ENCODE measurements around the gene SF3B4. TPM values are rescaled to one million over a fixed set of nuclear protein-coding genes. Genes with fewer than 3 reads are reported as not detected.

SF3B4 gene
- total RNA-seq, 4 donors from 2014 or later: 4.4 to 17.4 (median 8.1) TPM

DNA sequence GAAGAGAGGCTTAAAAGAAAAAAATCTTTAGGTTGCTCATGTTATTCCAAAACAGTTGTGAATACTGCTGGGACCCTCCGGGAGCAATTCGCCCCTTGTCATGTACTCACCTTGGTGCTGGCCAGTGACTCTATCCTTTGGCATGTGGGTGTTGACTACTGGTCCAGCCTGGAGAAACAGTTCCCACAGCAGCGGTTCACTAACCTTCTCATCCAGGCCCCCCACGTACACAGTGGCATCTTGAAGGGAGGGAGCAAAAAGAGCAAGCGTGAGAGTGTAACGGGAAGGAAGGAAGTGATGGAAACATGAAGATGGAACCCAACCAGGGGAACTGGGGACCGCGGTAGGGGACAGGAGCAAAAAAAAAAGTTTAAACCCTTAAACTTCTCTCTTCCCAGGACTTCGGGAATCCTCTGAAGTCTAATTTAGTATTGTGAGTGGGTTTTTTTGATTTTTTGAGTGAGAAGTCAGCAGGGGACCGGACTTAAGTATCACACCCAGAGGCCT, 494 bp downstream of the SF3B4 start:
- DNase-seq: no peak
- peaks cover 29 to 33% of the 10 kb centered on the region in 2 donors for H3K4me1 ChIP-seq
- no peaks in the 10 kb centered on the region for H3K27me3 ChIP-seq
- peak overlapping the region; percentile 92 to 98 (median 94) for H3K27ac ChIP-seq
- intact Hi-C loops (cut with DNase I; ENCODE audit: low total_unique reads) (loop anchor here (1.0 kb wide), 2 partner anchors 28 to 39 kb away; partner anchors contain the start of gene BOLA1), in situ Hi-C loops (cut with MboI; ENCODE audit: low sequenced_read_pairs in 4 of 4) (no loop called here)
- peak overlapping the region; percentile 73 to 98 (median 92) for H3K4me3 ChIP-seq
- no peaks in the 10 kb centered on the region for H3K9me3 ChIP-seq
- ATAC-seq: no peak
- peaks cover 0 to 49% of the 10 kb centered on the region in 2 donors for H3K36me3 ChIP-seq
- TF ChIP-seq CTCF (IDR thresholded peaks at IDR 0.05 in 4 of 5, conservative IDR thresholded peaks at IDR 0.05 in 1 of 5) (no peak), POLR2A (IDR thresholded peaks at IDR 0.05) (no peak)

DNA sequence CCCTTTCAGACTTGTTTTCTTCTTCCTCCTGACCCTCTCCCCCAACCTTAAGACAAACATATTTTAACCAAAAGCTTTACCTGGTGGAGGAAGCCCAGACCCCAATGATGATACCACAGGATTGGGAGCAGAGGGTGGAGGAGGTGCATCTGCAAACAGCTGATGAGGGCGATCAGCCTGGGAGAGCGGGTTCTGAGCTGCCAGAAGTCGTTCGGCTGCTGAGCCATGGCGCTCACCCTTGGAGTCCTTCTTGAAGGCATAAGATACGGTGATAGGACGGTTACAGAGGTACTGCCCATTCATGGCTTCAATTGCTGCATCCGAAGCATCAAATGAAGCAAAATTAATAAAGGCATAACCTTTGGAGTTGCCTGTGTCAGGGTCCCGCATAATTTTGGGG, 1.3 kb downstream of the SF3B4 start:
- Histone ChIP-seq H3K4me3 (peak overlapping the region; percentile 12 to 98 (median 82)), H3K36me3 (peaks cover 0 to 54% of the 10 kb centered on the region in 2 donors), H3K9me3 (no peaks in the 10 kb centered on the region), H3K27ac (no peak overlapping the region), H3K4me1 (peaks cover 29 to 33% of the 10 kb centered on the region in 2 donors), H3K27me3 (no peaks in the 10 kb centered on the region)
- DNase-seq (no peak), ATAC-seq (no peak)
- TF ChIP-seq POLR2A (IDR thresholded peaks at IDR 0.05): no peak
- no peak for TF ChIP-seq CTCF (IDR thresholded peaks at IDR 0.05 in 4 of 5, conservative IDR thresholded peaks at IDR 0.05 in 1 of 5)
- in situ Hi-C loops (cut with MboI; ENCODE audit: low sequenced_read_pairs in 4 of 4) (no loop called here), intact Hi-C loops (cut with DNase I; ENCODE audit: low total_unique reads) (no loop called here)

- no peak overlapping the region for H3K4me3 ChIP-seq
- ATAC-seq: no peak
- no peaks in the 10 kb centered on the region for H3K27me3 ChIP-seq
- no peaks in the 10 kb centered on the region for H3K9me3 ChIP-seq
- no peak for DNase-seq
- in situ Hi-C loops (cut with MboI; ENCODE audit: low sequenced_read_pairs in 4 of 4) (no loop called here), intact Hi-C loops (cut with DNase I; ENCODE audit: low total_unique reads) (no loop called here)
- no peak overlapping the region for H3K27ac ChIP-seq
- TF ChIP-seq POLR2A (IDR thresholded peaks at IDR 0.05) (no peak), CTCF (IDR thresholded peaks at IDR 0.05 in 4 of 5, conservative IDR thresholded peaks at IDR 0.05 in 1 of 5) (no peak)
- peaks cover 29 to 33% of the 10 kb centered on the region in 2 donors for H3K4me1 ChIP-seq
- H3K36me3 ChIP-seq: peaks cover 0 to 54% of the 10 kb centered on the region in 2 donors
These were observed 1.9 kb downstream of the SF3B4 start for GRCh38 chr1:149925751-149926150.

DNA sequence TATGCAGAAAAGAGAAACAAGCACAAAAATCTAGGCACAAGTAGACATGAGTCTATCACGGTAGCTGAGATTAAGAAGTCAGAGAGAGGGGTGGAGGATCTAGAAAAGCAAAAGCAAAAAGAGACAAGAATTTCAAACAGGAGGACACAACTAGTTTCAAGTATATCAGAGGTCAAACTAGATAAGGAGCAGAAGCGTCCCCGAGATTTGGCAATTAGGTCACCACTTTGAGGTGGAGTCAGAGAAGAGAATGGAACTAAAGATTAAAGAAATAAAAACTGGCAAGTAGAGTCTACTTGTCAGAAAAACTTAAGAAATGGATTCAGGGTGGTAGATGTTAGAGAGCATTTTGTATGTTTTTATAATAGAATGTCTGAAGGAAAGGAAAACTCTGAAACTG, 2.3 kb downstream of the SF3B4 start:
- TF ChIP-seq POLR2A (IDR thresholded peaks at IDR 0.05): no peak
- TF ChIP-seq CTCF (IDR thresholded peaks at IDR 0.05 in 4 of 5, conservative IDR thresholded peaks at IDR 0.05 in 1 of 5): no peak
- intact Hi-C loops (cut with DNase I; ENCODE audit: low total_unique reads) (no loop called here), in situ Hi-C loops (cut with MboI; ENCODE audit: low sequenced_read_pairs in 4 of 4) (no loop called here)
- H3K4me1 ChIP-seq: peaks cover 29 to 33% of the 10 kb centered on the region in 2 donors
- no peak for DNase-seq
- no peak for ATAC-seq
- H3K4me3 ChIP-seq: no peak overlapping the region
- no peak overlapping the region for H3K27ac ChIP-seq
- no peaks in the 10 kb centered on the region for H3K9me3 ChIP-seq
- peaks cover 0 to 54% of the 10 kb centered on the region in 2 donors for H3K36me3 ChIP-seq
- no peaks in the 10 kb centered on the region for H3K27me3 ChIP-seq

- Histone ChIP-seq H3K4me1 (peaks cover 29 to 32% of the 10 kb centered on the region in 2 donors), H3K9me3 (no peaks in the 10 kb centered on the region), H3K27ac (no peak overlapping the region), H3K27me3 (peaks cover 0 to 4% (median under 1%) of the 10 kb centered on the region in 3 donors), H3K36me3 (peaks cover 0 to 54% of the 10 kb centered on the region in 2 donors), H3K4me3 (no peak overlapping the region)
- intact Hi-C loops (cut with DNase I; ENCODE audit: low total_unique reads) (no loop called here), in situ Hi-C loops (cut with MboI; ENCODE audit: low sequenced_read_pairs in 4 of 4) (no loop called here)
- no peak for DNase-seq
- no peak for ATAC-seq
- TF ChIP-seq POLR2A (IDR thresholded peaks at IDR 0.05) (no peak), CTCF (IDR thresholded peaks at IDR 0.05 in 4 of 5, conservative IDR thresholded peaks at IDR 0.05 in 1 of 5) (no peak)
These were observed 4.0 kb downstream of the SF3B4 start for GRCh38 chr1:149923626-149924025.

All from gastrocnemius medialis (tissue), 4 donors.